Esophagus squamous epithelium (tissue), 5 donors: ENCODE measurements around the gene SLC13A2. TPM values are rescaled to one million over a fixed set of nuclear protein-coding genes. Genes with fewer than 3 reads are reported as not detected.
A peak's percentile ranks its signal among the peaks of the same experiment; 100 is the strongest.
"Not testable (repeated sequence)": the region's sequence is repeated elsewhere in the genome, so short reads cannot be mapped to it uniquely, and the experiment has no call there.

Experiments
- DNase-seq: peaks from one replicate; lab custom pipeline; 2025; lab: John Stamatoyannopoulos, UW
- H3K27ac ChIP-seq, 4 donors: fragments of 200-600 bp; sonication (generic); one replicate each; pipeline ENCODE4 v1.5.1; 2016 to 2019; ENCODE audit warnings: mild to moderate bottlenecking in 1 of 4
- H3K27me3 ChIP-seq, 4 donors: fragments of 200-600 bp; sonication (generic); 1 replicate in 3 of 4; 2 replicates in 1 of 4; pipeline versions ENCODE4 v1.5.1 to v1.6.0; 2017 to 2021; ENCODE audit warnings: antibody characterized with exemption in 1 of 4
- H3K36me3 ChIP-seq, 3 donors: fragments of 200-600 bp; sonication (generic); one replicate each; pipeline ENCODE4 v1.5.1; 2016 to 2019
- H3K4me1 ChIP-seq, 3 donors: fragments of 200-600 bp; sonication (generic); one replicate each; pipeline ENCODE4 v1.5.1; 2017 to 2019
- H3K4me3 ChIP-seq, 4 donors: fragments of 200-600 bp; sonication (generic); 1 replicate in 3 of 4; 2 replicates in 1 of 4; pipeline ENCODE4 v1.5.1; 2016 to 2019; ENCODE audit warnings: mild to moderate bottlenecking in 2 of 4, moderate library complexity in 1 of 4
- H3K9me3 ChIP-seq, 3 donors: fragments of 200-600 bp; sonication (generic); one replicate each; pipeline ENCODE4 v1.5.1; 2016 to 2019
- CTCF ChIP-seq, 6 experiments: fragments of 450-650 bp in 4 of 6; fragments of 200-600 bp in 2 of 6; sonication (generic) in 2 of 6; IDR thresholded peaks; one replicate each; pipeline ENCODE4 v1.5.1; 2016 to 2019; ENCODE audit warnings: antibody characterized with exemption in 6 of 6, mild to moderate bottlenecking in 4 of 6, moderate library complexity in 4 of 6
- POLR2A ChIP-seq, 4 donors: fragments of 450-650 bp; IDR thresholded peaks; one replicate each; pipeline ENCODE4 v1.6.1; 2017; ENCODE audit warnings: antibody characterized with exemption in 4 of 4, mild to moderate bottlenecking in 4 of 4, moderate library complexity in 3 of 4
- WGBS, 2 donors: methylation state at CpG; one replicate each; pipeline ENCODE4 v1.1.5; 2018; 5-methylcytosine and 5-hydroxymethylcytosine counted together
- intact Hi-C: fragments of 100-400 bp; cut with DNase I; formaldehyde crosslinking; loops from one replicate; pipeline ENCODE4 v1.15.0; 2022
- total RNA-seq, 4 donors: library from RNA; depleted of rRNA; stranded (reverse); fragments of >200 nt; gene quantifications; one replicate each; pipeline ENCODE4 v1.1.0, GENCODE V29; 2016
- donor health status: DM: yes; HTN: yes; CAD: no.

SLC13A2 gene
- total RNA-seq, result not detected

DNA sequence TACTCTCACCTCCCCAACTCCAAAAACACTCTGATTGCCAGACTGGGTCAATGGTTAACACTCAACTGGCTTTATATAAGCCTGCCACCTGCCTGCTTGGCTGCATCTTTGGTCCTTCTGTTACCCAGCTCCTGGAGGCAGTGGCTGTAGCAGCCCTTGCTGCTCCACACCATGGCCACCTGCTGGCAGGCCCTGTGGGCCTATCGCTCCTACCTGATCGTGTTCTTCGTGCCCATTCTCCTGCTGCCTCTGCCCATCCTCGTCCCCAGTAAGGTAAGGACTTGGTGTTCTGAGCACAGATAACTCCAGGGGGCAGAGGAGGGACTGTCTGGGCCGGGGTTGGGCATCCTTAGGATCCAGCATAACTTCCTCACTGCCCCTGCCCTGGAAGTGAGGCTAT, at the start of gene SLC13A2:
SLC13A2 (plus strand) TSS at position 103 of the 400 bp plus-strand sequence; CDS start at position 172, 69 bp downstream.
- H3K36me3 ChIP-seq, result no peaks in the 10 kb centered on the region
- 75 to 84% methylated on average over 4 to 5 of the region's 5 CpGs for WGBS, 2 donors
- no peak within 1 kb of the TSS for H3K27ac ChIP-seq
- H3K9me3 ChIP-seq, result no peaks in the 10 kb centered on the region
- H3K27me3 ChIP-seq, result peaks cover 0 to 17% (median 0%) of the 10 kb centered on the region in 4 donors
- intact Hi-C loops, result no loop called here
- H3K4me3 ChIP-seq, result no peak within 1 kb of the TSS
- no peak for DNase-seq
- H3K4me1 ChIP-seq, result no peaks in the 10 kb centered on the region
- no peak for TF ChIP-seq POLR2A (IDR thresholded peaks at IDR 0.05)
- peak in 1 of 6 experiments; percentile 19 for TF ChIP-seq CTCF (IDR thresholded peaks at IDR 0.05)

- DNase-seq, result no peak
- Histone ChIP-seq H3K27me3 (peaks cover 0 to 22% (median 0%) of the 10 kb centered on the region in 4 donors), H3K9me3 (no peaks in the 10 kb centered on the region), H3K27ac (no peak overlapping the region), H3K36me3 (no peaks in the 10 kb centered on the region), H3K4me3 (no peak overlapping the region), H3K4me1 (no peaks in the 10 kb centered on the region)
- intact Hi-C loops, result no loop called here
- TF ChIP-seq CTCF (IDR thresholded peaks at IDR 0.05), result no peak
- TF ChIP-seq POLR2A (IDR thresholded peaks at IDR 0.05), result no peak
- 82 to 89% methylated on average over 10 to 13 of the region's 13 CpGs for WGBS, 2 donors
These were observed 48.2 kb upstream of the SLC13A2 start for GRCh38 chr17:28425206-28425605.

- no peak overlapping the region for H3K4me3 ChIP-seq
- DNase-seq, result no peak
- no peaks in the 10 kb centered on the region for H3K36me3 ChIP-seq
- WGBS, 2 donors, result 77 to 80% methylated on average over 9 of the region's 9 CpGs
- no peaks in the 10 kb centered on the region for H3K4me1 ChIP-seq
- TF ChIP-seq CTCF (IDR thresholded peaks at IDR 0.05) (peak in 3 of 6 experiments; percentile 14 to 46 (median 21)), POLR2A (IDR thresholded peaks at IDR 0.05) (no peak)
- no peaks in the 10 kb centered on the region for H3K9me3 ChIP-seq
- H3K27ac ChIP-seq, result no peak overlapping the region
- peaks cover 0 to 30% (median 0%) of the 10 kb centered on the region in 4 donors for H3K27me3 ChIP-seq
- intact Hi-C loops, result no loop called here
These were observed 47.3 kb upstream of the SLC13A2 start for GRCh38 chr17:28426081-28426519.

- Histone ChIP-seq H3K27ac (no peak overlapping the region), H3K27me3 (peaks cover 0 to 42% (median 0%) of the 10 kb centered on the region in 4 donors), H3K36me3 (no peaks in the 10 kb centered on the region), H3K4me3 (no peak overlapping the region), H3K9me3 (no peaks in the 10 kb centered on the region), H3K4me1 (no peaks in the 10 kb centered on the region)
- intact Hi-C loops, result no loop called here
- 70 to 84% methylated on average over 5 of the region's 5 CpGs for WGBS, 2 donors
- DNase-seq, result no peak
- TF ChIP-seq POLR2A (IDR thresholded peaks at IDR 0.05) (no peak), CTCF (IDR thresholded peaks at IDR 0.05) (no peak)
These were observed 46.1 kb upstream of the SLC13A2 start for GRCh38 chr17:28427371-28427770.

DNA sequence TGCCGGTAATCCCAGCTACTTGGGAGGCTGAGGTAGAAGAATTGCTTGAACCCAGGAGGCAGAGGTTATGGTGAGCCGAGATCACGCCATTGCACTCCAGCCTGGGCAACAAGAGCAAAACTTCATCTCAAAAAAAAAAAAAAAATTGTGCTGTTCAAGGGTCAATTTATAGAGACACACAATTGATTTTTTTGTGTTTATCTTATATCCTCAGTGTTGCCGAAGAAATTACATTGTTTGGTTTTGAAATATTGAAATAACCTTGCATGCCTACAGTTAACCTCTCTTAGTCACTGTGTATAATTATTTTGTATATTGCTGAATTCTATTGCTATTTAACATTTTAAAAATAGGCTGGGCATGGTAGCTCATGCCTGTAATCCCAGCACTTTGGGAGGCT, 45.5 kb upstream of the SLC13A2 start:
- H3K9me3 ChIP-seq, H3K27ac ChIP-seq, intact Hi-C loops, H3K4me1 ChIP-seq, H3K4me3 ChIP-seq, H3K36me3 ChIP-seq, DNase-seq: not testable (repeated sequence)
- WGBS, 2 donors, result 76 to 90% methylated on average over 4 of the region's 4 CpGs
- H3K27me3 ChIP-seq, result peaks cover 0 to 42% (median 0%) of the 10 kb centered on the region in 4 donors

GRCh38 chr17:28433721-28434120, 39.7 kb upstream of the SLC13A2 start:
- no peaks in the 10 kb centered on the region for H3K9me3 ChIP-seq
- H3K27me3 ChIP-seq, result peaks cover 0 to 29% (median 0%) of the 10 kb centered on the region in 4 donors
- no peak for TF ChIP-seq POLR2A (IDR thresholded peaks at IDR 0.05)
- no peak for TF ChIP-seq CTCF (IDR thresholded peaks at IDR 0.05)
- no peak for DNase-seq
- no peaks in the 10 kb centered on the region for H3K4me1 ChIP-seq
- no peaks in the 10 kb centered on the region for H3K36me3 ChIP-seq
- intact Hi-C loops, result no loop called here
- no peak overlapping the region for H3K4me3 ChIP-seq
- 38 to 42% methylated on average over 1 of the region's 1 CpG for WGBS, 2 donors
- H3K27ac ChIP-seq, result no peak overlapping the region

DNA sequence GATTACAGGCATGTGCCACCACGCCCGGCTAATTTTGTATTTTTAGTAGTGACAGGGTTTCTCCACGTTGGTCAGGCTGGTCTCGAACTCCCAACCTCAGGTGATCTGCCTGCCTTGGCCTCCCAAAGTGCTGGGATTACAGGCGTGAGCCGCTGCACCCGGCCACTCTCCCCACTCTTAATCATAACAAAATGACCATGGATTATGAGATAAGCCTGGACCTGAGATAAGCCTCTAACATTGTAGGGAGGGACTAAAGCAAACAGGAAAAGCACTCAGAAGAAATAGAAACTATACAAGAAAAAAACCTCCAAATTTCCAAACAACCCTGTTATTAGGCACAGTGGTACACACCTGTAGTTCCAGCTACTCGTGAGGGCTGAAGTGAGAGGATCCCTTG, 39.1 kb upstream of the SLC13A2 start:
- H3K4me3 ChIP-seq, H3K4me1 ChIP-seq, DNase-seq, H3K36me3 ChIP-seq, H3K27ac ChIP-seq, intact Hi-C loops, H3K9me3 ChIP-seq: not testable (repeated sequence)
- 66 to 74% methylated on average over 5 to 8 of the region's 8 CpGs for WGBS, 2 donors
- peaks cover 0 to 27% (median 0%) of the 10 kb centered on the region in 4 donors for H3K27me3 ChIP-seq
